HepG2 (cell line): Measurements from ENCODE around the gene CAD. TPM values are rescaled to one million over a fixed set of nuclear protein-coding genes. Genes with fewer than 3 reads are reported as not detected.

Experiments used
- CAMTA2 ChIP-seq: sonication (generic); formaldehyde crosslinking; IDR thresholded peaks from 2 replicates; pipeline ENCODE4 v1.4.0; 2020; ENCODE audit warnings: mild to moderate bottlenecking, missing genetic modification reagents, borderline replicate concordance
- CEBPG ChIP-seq: IDR thresholded peaks from 2 replicates; pipeline ENCODE4 v1.6.1; 2016
- FOXA1 ChIP-seq, 2 experiments: fragments of 450-650 bp in 1 of 2; sonication (generic) in 1 of 2; formaldehyde crosslinking in 1 of 2; IDR thresholded peaks; 2 replicates each; pipeline versions ENCODE4 v1.4.0 to v1.6.1; 2016 to 2020; ENCODE audit warnings: missing genetic modification reagents in 1 of 2
- HOXA9 ChIP-seq: sonication (generic); formaldehyde crosslinking; IDR thresholded peaks from 2 replicates; pipeline ENCODE4 v1.8.1; 2022; ENCODE audit warnings: missing genetic modification reagents, mild to moderate bottlenecking, moderate library complexity, borderline replicate concordance
- KDM3A ChIP-seq: IDR thresholded peaks from 2 replicates; pipeline ENCODE4 v1.6.1; 2018; ENCODE audit warnings: low read depth, missing compliant biosample characterization
- MNT ChIP-seq: fragments of 450-650 bp; IDR thresholded peaks from 2 replicates; pipeline ENCODE4 v1.6.1; 2016
- NFRKB ChIP-seq: fragments of 450-650 bp; IDR thresholded peaks from 2 replicates; pipeline ENCODE4 v1.6.1; 2017
- SRY ChIP-seq: sonication (generic); formaldehyde crosslinking; IDR thresholded peaks from 2 replicates; pipeline ENCODE4 v1.8.0; 2022; ENCODE audit warnings: mild to moderate bottlenecking, missing genetic modification reagents
- TARDBP ChIP-seq: sonication (generic); formaldehyde crosslinking; IDR thresholded peaks from 2 replicates; pipeline ENCODE4 v1.8.0; 2022; ENCODE audit warnings: mild to moderate bottlenecking, missing genetic modification reagents
- ZNF407 ChIP-seq: sonication (generic); formaldehyde crosslinking; IDR thresholded peaks from one replicate; pipeline ENCODE4 v1.5.1; 2020; ENCODE audit warnings: mild to moderate bottlenecking, missing genetic modification reagents; ENCODE audit errors: not compliant biosample characterization
- ZNF616 ChIP-seq: sonication (generic); formaldehyde crosslinking; IDR thresholded peaks from 2 replicates; pipeline ENCODE4 v1.5.0; 2020; ENCODE audit warnings: low read depth, mild to moderate bottlenecking, missing genetic modification reagents
- polyA plus RNA-seq, 8 experiments: library from polyadenylated mRNA; depleted of rRNA in 3 of 8; stranded (reverse) in 7 of 8; unstranded in 1 of 8; fragments of >200 nt; fragmentation: Illumina TruSeq in 4 of 8; extraction: Trizol in 4 of 8; gene quantifications; 2 replicates each; pipeline versions ENCODE4 v1.2.1 to v1.2.3, GENCODE V29; 2011 to 2016; ENCODE audit warnings: low read depth in 4 of 8, missing spikeins in 1 of 8, mixed read lengths in 1 of 8; ENCODE audit not compliant: insufficient read depth in 1 of 8
- total RNA-seq, 5 experiments: library from RNA; depleted of rRNA; stranded (reverse); fragments of >200 nt; fragmentation: Illumina TruSeq; extraction: Trizol; gene quantifications; 2 replicates each; pipeline ENCODE4 v1.2.3, GENCODE V29; 2016; ENCODE audit warnings: low read depth in 1 of 5
- TF ChIP-seq, protein P1 (sequence below): sonication (generic); formaldehyde crosslinking; IDR thresholded peaks from 2 replicates; pipeline ENCODE4 v1.4.0; 2020; ENCODE audit warnings: missing genetic modification reagents
- TF ChIP-seq, protein P2 (sequence below): IDR thresholded peaks from 2 replicates; pipeline ENCODE4 v1.6.1; 2012; ENCODE audit warnings: low read depth, low read length, improper control_type of control experiment
- TF ChIP-seq, protein P3 (sequence below): IDR thresholded peaks from 2 replicates; pipeline ENCODE4 v1.6.1; 2016; ENCODE audit warnings: low read depth

The CAD gene
- total and polyA plus RNA-seq, 2 of the 13 experiments (the other 11 are each of a cell fraction or from before 2014, with no cell fraction given) = 21.7 to 37.0 TPM

DNA sequence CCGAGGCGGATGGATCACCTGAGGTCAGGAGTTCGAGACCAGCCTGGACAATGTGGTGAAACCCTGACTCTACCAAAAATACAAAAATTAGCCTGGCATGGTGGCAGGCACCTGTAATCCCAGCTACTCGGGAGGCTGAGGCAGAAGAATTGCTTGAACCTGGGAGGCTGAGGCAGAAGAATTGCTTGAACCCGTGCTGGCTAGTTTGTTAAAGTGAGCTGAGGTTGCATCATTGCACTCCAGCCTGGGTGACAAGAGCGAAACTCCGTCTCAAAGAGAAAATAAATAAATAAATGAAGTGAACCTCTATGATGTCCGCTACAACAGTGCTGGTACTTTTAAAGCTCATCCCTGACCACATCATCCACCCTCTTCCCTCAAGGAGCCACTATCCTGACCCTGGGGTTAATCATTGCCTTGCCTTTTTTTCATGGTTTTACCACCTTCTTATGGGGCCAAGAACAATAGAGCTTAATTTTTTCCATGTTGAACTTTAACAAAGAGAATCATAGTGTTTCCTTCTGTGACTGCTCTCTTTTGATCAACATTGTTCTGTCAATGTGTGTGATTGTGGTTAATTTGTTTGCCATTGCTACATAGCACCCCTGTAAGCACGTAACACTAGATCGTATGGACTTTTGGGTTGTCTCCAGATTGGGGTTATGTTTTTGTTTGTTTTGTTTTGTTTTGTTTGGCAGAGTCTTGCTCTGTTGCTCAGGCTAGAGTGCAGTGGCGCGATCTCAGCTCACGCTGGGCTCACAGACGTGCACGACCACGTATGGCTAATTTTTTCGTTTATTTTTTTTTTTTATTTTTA lies 22.4 kb upstream of the CAD start (continued):
- TF ChIP-seq NFRKB = no peak
- TF ChIP-seq MNT = no peak
- TF ChIP-seq, protein P1, sequence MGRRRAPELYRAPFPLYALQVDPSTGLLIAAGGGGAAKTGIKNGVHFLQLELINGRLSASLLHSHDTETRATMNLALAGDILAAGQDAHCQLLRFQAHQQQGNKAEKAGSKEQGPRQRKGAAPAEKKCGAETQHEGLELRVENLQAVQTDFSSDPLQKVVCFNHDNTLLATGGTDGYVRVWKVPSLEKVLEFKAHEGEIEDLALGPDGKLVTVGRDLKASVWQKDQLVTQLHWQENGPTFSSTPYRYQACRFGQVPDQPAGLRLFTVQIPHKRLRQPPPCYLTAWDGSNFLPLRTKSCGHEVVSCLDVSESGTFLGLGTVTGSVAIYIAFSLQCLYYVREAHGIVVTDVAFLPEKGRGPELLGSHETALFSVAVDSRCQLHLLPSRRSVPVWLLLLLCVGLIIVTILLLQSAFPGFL = no peak
- no peak for TF ChIP-seq KDM3A (CRISPR knock-in tag)
- no peak for TF ChIP-seq HOXA9
- TF ChIP-seq ZNF616 (CRISPR knock-in tag) = no peak
- TF ChIP-seq CAMTA2 (CRISPR knock-in tag) = 0 out of 2 replicates have a peak, but pooled peaks have one; percentile 47
- 0 out of 2 replicates have a peak, but pooled peaks have one; percentile 35 for TF ChIP-seq TARDBP
- peak; percentile 70 for TF ChIP-seq CEBPG (CRISPR knock-in tag)
- TF ChIP-seq, protein P2, sequence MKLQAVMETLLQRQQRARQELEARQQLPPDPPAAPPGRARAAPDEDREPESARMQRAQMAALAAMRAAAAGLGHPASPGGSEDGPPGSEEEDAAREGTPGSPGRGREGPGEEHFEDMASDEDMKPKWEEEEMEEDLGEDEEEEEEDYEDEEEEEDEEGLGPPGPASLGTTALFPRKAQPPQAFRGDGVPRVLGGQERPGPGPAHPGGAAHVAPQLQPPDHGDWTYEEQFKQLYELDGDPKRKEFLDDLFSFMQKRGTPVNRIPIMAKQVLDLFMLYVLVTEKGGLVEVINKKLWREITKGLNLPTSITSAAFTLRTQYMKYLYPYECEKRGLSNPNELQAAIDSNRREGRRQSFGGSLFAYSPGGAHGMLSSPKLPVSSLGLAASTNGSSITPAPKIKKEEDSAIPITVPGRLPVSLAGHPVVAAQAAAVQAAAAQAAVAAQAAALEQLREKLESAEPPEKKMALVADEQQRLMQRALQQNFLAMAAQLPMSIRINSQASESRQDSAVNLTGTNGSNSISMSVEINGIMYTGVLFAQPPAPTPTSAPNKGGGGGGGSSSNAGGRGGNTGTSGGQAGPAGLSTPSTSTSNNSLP = peak; percentile 68
- TF ChIP-seq ZNF407 (CRISPR knock-in tag) = no peak
- TF ChIP-seq, protein P3, sequence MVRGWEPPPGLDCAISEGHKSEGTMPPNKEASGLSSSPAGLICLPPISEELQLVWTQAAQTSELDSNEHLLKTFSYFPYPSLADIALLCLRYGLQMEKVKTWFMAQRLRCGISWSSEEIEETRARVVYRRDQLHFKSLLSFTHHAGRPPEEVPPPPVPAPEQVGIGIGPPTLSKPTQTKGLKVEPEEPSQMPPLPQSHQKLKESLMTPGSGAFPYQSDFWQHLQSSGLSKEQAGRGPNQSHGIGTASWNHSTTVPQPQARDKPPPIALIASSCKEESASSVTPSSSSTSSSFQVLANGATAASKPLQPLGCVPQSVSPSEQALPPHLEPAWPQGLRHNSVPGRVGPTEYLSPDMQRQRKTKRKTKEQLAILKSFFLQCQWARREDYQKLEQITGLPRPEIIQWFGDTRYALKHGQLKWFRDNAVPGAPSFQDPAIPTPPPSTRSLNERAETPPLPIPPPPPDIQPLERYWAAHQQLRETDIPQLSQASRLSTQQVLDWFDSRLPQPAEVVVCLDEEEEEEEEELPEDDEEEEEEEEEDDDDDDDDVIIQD (CRISPR knock-in tag) = 0 out of 2 replicates have a peak, but pooled peaks have one; percentile 30
- no peak for TF ChIP-seq SRY
- TF ChIP-seq FOXA1 (IDR thresholded peaks at IDR 0.05) = peak; percentile 44; the same call in 1 of the 2 replicates
- no peak; the same call in 1 of the 2 replicates for TF ChIP-seq FOXA1 (CRISPR knock-in tag; IDR thresholded peaks at IDR 0.05)
